ENCODE results near the gene CEPT1. TPM values are rescaled to one million over a fixed set of nuclear protein-coding genes. Genes with fewer than 3 reads are reported as not detected.

The CEPT1 gene
- total and polyA plus RNA-seq, 2 donors (not counting 3 experiments of a cell fraction or from before 2014, with no cell fraction given) = 13.6 to 29.1 TPM

DNA sequence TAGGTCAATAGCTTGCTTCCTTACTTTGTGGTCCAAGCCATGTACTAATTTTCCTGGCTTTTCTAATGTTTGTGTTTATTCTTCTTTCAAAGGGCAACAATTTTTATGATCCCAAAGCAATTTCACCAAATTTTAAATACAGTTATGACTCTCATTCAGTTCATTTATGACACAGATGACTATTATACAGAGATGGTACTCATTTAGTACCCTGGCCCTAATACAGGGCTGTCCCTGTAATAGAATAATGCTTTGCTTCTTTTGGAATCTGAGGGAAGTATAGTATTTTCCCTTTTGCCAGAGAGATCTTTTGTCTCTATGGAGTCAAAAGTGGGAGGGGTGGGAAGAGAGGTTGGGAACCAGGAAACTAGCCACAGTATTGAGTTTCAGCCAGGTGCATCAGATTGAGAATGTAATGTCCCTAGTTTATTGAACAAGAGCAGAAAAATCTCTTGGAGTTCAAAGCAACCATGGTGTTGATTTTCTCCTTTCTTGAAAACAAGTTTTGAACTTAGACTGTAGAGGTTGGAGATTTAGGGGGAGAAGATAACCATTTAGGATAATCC, 40.0 kb downstream of the CEPT1 start:
- no peaks in the 10 kb centered on the region for H3K4me1 ChIP-seq (ENCODE audit: control insufficient read depth, extremely low read depth, insufficient read depth, low read length)
- no peaks in the 10 kb centered on the region for H4K20me1 ChIP-seq (replicated peaks; ENCODE audit: control insufficient read depth, extremely low read depth, insufficient read depth, low read length)
- no peaks in the 10 kb centered on the region for H3K9me1 ChIP-seq (replicated peaks; ENCODE audit: control insufficient read depth, extremely low read depth, insufficient read depth, low read length)
- DNase-seq (ENCODE audit: low read depth, low spot score) (no peak), FAIRE-seq (no peak)
- BruUV-seq (replicated peaks) = no TSS peak
- POLR2A ChIA-PET = no interaction called here
- dilution Hi-C loops (cut with MboI; ENCODE audit: extremely low pct_ligation_motif_present, low sequenced_read_pairs) = no loop called here
- H2AFZ ChIP-seq (ENCODE audit: low read depth, low read length) = no peak overlapping the region
- peaks cover 2 to 4% of the 10 kb centered on the region in 2 experiments for H3K36me3 ChIP-seq (ENCODE audit: control insufficient read depth in 2 of 2, extremely low read depth in 1 of 2, insufficient read depth in 2 of 2, low read length in 2 of 2)
- H3K9me3 ChIP-seq (replicated peaks; ENCODE audit: control insufficient read depth, insufficient read depth, low read length) = no peaks in the 10 kb centered on the region
- H3K9ac ChIP-seq (replicated peaks; ENCODE audit: extremely low read depth, insufficient read depth, low read length) = no peak overlapping the region
- intact Hi-C loops (cut with micrococcal nuclease) = no loop called here
- no peak overlapping the region for H3K27ac ChIP-seq (ENCODE audit: insufficient read depth, low read depth, low read length)
- no peaks in the 10 kb centered on the region for H3K27me3 ChIP-seq (ENCODE audit: control insufficient read depth in 2 of 2, insufficient read depth in 2 of 2, low read length in 2 of 2)
- CTCF ChIA-PET = interaction anchor here (1.4 kb wide), 1 partner anchor 11 kb away, joined by 3 read pairs; no protein-coding TSS in a partner anchor
- no peak for TF ChIP-seq MYC (IDR thresholded peaks at IDR 0.05; ENCODE audit: low read depth, low read length)
- no peak for TF ChIP-seq JUN (IDR thresholded peaks at IDR 0.05; ENCODE audit: borderline replicate concordance, insufficient read depth, insufficient read length, low read depth)
- TF ChIP-seq, protein P1, sequence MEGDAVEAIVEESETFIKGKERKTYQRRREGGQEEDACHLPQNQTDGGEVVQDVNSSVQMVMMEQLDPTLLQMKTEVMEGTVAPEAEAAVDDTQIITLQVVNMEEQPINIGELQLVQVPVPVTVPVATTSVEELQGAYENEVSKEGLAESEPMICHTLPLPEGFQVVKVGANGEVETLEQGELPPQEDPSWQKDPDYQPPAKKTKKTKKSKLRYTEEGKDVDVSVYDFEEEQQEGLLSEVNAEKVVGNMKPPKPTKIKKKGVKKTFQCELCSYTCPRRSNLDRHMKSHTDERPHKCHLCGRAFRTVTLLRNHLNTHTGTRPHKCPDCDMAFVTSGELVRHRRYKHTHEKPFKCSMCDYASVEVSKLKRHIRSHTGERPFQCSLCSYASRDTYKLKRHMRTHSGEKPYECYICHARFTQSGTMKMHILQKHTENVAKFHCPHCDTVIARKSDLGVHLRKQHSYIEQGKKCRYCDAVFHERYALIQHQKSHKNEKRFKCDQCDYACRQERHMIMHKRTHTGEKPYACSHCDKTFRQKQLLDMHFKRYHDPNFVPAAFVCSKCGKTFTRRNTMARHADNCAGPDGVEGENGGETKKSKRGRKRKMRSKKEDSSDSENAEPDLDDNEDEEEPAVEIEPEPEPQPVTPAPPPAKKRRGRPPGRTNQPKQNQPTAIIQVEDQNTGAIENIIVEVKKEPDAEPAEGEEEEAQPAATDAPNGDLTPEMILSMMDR (IDR thresholded peaks at IDR 0.05; ENCODE audit: extremely low read depth in 1 of 2, insufficient read depth in 1 of 2, low read depth in 1 of 2, low read length in 2 of 2) = no peak
- no peak overlapping the region for H3K4me2 ChIP-seq (ENCODE audit: insufficient read depth, low read length)
- no peak overlapping the region for H3K4me3 ChIP-seq (replicated peaks in 1 of 3; ENCODE audit: insufficient read depth in 1 of 3, low read depth in 1 of 3, low read length in 3 of 3)
- H3K79me2 ChIP-seq (ENCODE audit: control insufficient read depth, insufficient read depth, low read length) = no peaks in the 10 kb centered on the region

DNA sequence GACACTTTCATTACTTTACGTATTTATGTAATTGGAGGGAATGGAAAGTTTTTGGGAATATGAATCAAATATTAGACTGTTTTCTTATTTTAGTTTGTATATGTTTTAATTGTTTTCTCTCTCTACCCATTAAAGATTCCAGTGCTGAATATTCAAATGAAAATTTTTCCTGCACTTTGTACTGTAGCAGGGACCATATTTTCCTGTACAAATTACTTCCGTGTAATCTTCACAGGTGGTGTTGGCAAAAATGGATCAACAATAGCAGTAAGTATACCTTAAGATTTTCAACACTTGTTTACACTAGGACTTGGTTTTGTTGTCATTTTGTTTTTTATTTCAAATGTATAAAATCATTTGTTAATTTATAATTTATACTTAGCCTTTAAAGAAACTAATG, 42.0 kb downstream of the CEPT1 start:
- H2AFZ ChIP-seq (ENCODE audit: low read depth, low read length) = no peak overlapping the region
- ChIA-PET CTCF (interaction anchor here (0.7 kb wide), 1 partner anchor 11 kb away, joined by 3 read pairs; no protein-coding TSS in a partner anchor), POLR2A (no interaction called here)
- H3K9ac ChIP-seq (replicated peaks; ENCODE audit: extremely low read depth, insufficient read depth, low read length) = no peak overlapping the region
- no peak overlapping the region for H3K27ac ChIP-seq (ENCODE audit: insufficient read depth, low read depth, low read length)
- H3K4me3 ChIP-seq (replicated peaks in 1 of 3; ENCODE audit: insufficient read depth in 1 of 3, low read depth in 1 of 3, low read length in 3 of 3) = no peak overlapping the region
- H3K79me2 ChIP-seq (ENCODE audit: control insufficient read depth, insufficient read depth, low read length) = no peaks in the 10 kb centered on the region
- intact Hi-C loops (cut with micrococcal nuclease) (no loop called here), dilution Hi-C loops (cut with MboI; ENCODE audit: extremely low pct_ligation_motif_present, low sequenced_read_pairs) (no loop called here)
- TF ChIP-seq JUN (IDR thresholded peaks at IDR 0.05; ENCODE audit: borderline replicate concordance, insufficient read depth, insufficient read length, low read depth) (no peak), GATA2 (IDR thresholded peaks at IDR 0.05; ENCODE audit: insufficient read depth, insufficient read length, low read depth, low read length) (no peak), EZH2 (IDR thresholded peaks at IDR 0.05; ENCODE audit: borderline replicate concordance, low read depth, low read length, severe bottlenecking) (no peak), POLR2A (IDR thresholded peaks at IDR 0.05; ENCODE audit: low read depth, low read length) (no peak)
- TF ChIP-seq, protein P1 (IDR thresholded peaks at IDR 0.05; ENCODE audit: extremely low read depth in 1 of 2, insufficient read depth in 1 of 2, low read depth in 1 of 2, low read length in 2 of 2) = no peak
- TF ChIP-seq, protein P2, sequence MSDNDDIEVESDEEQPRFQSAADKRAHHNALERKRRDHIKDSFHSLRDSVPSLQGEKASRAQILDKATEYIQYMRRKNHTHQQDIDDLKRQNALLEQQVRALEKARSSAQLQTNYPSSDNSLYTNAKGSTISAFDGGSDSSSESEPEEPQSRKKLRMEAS (IDR thresholded peaks at IDR 0.05; ENCODE audit: insufficient read depth, insufficient read length) = no peak
- no TSS peak for BruUV-seq (replicated peaks)
- H4K20me1 ChIP-seq (replicated peaks; ENCODE audit: control insufficient read depth, extremely low read depth, insufficient read depth, low read length) = no peaks in the 10 kb centered on the region
- no peak for FAIRE-seq
- H3K9me1 ChIP-seq (replicated peaks; ENCODE audit: control insufficient read depth, extremely low read depth, insufficient read depth, low read length) = no peaks in the 10 kb centered on the region
- H3K36me3 ChIP-seq (ENCODE audit: control insufficient read depth in 2 of 2, extremely low read depth in 1 of 2, insufficient read depth in 2 of 2, low read length in 2 of 2) = peaks cover 3 to 4% of the 10 kb centered on the region in 2 experiments
- no peaks in the 10 kb centered on the region for H3K4me1 ChIP-seq (ENCODE audit: control insufficient read depth, extremely low read depth, insufficient read depth, low read length)
- no peaks in the 10 kb centered on the region for H3K27me3 ChIP-seq (ENCODE audit: control insufficient read depth in 2 of 2, insufficient read depth in 2 of 2, low read length in 2 of 2)
- H3K9me3 ChIP-seq (replicated peaks; ENCODE audit: control insufficient read depth, insufficient read depth, low read length) = no peaks in the 10 kb centered on the region
- DNase-seq (ENCODE audit: low read depth, low spot score) = no peak
- no peak overlapping the region for H3K4me2 ChIP-seq (ENCODE audit: insufficient read depth, low read length)

Measured in endothelial cell of umbilical vein (primary cell).